Astrocyte (in vitro differentiated cells and primary cell): ENCODE results near the gene NMNAT3.

ENCODE experiments used
- EZH2 ChIP-seq: IDR thresholded peaks from 2 replicates; pipeline ENCODE4 v1.6.1; 2012; ENCODE audit warnings: mild to moderate bottlenecking, low read length, inconsistent platforms; ENCODE audit not compliant: insufficient read depth
- TF ChIP-seq, protein P1 (sequence below): IDR thresholded peaks from 2 replicates; pipeline ENCODE4 v1.5.1; 2011; ENCODE audit warnings: low read depth, mild to moderate bottlenecking, inconsistent platforms, low read length, moderate library complexity; ENCODE audit not compliant: insufficient read depth

DNA sequence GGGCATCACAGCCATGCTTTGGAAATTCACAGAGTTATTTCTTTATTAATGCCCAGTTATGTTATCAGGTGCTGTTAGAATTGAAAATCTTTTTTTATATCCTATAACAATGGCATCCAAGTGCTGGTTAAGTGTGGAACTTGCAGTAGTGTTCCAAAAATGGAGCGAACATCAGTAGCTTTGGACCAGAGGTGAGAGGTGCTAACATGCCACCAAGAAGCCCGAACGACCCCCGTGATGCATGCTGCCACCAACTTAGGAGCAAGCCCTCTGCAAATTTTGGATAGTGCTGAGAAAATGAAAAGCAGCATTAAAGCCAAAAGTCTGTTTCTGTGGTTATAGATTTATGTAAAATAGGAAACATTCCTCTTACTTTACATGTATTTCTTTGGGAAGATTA is 163.0 kb downstream of the NMNAT3 start:
- TF ChIP-seq, protein P1, sequence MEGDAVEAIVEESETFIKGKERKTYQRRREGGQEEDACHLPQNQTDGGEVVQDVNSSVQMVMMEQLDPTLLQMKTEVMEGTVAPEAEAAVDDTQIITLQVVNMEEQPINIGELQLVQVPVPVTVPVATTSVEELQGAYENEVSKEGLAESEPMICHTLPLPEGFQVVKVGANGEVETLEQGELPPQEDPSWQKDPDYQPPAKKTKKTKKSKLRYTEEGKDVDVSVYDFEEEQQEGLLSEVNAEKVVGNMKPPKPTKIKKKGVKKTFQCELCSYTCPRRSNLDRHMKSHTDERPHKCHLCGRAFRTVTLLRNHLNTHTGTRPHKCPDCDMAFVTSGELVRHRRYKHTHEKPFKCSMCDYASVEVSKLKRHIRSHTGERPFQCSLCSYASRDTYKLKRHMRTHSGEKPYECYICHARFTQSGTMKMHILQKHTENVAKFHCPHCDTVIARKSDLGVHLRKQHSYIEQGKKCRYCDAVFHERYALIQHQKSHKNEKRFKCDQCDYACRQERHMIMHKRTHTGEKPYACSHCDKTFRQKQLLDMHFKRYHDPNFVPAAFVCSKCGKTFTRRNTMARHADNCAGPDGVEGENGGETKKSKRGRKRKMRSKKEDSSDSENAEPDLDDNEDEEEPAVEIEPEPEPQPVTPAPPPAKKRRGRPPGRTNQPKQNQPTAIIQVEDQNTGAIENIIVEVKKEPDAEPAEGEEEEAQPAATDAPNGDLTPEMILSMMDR, result no peak
- TF ChIP-seq EZH2, result no peak
